ENCODE data around the gene AGAP3. TPM values are rescaled to one million over a fixed set of nuclear protein-coding genes. Genes with fewer than 3 reads are reported as not detected.

The AGAP3 gene
- total and polyA plus RNA-seq, 4 donors: 45.7 to 247 (median 134) TPM

DNA sequence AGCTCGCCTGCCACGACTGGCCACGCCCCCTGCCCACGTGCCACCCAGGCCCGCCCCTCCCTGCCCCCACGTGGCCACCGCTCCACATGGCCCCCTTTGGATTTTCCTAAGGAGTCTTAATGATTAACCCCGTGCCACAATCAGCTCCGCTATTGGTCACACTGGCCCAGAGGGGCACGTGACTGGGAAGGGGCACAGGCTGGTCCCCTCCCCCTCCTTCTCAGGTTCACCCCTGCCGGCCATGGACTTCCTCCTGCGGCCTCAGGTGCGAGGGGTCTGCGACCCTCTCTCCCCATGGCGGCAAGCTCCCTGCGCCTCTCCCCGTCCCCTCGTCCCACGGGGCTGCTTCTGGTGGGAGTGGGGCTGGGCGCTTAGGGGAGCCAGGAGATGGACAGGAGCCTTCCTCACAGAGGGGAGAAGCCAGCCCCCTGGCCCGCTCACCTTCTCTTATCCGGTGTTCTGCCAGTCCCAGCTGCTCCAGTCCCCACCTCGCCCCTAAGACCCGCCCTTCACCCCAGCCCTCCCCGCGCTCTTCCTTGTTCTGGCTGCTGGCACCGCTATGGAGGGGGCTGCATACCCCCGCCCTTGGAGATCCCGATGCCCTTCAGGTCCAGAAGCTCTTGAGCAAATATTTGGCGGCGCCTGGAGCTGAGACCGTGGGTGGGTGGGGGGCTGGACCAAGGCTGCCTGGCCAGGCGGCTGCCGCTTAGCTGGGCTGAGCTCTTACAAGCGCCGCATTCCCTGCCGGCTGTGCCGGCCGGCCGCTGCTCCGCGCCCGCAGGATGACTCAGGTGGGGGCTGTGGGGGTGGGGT lies 23.7 kb upstream of the AGAP3 start:
- Histone ChIP-seq H3K9me3 (ENCODE audit: control insufficient read depth, insufficient read depth, low read length) (no peaks in the 10 kb centered on the region), H3K4me3 (ENCODE audit: low read depth, low read length) (peak overlapping the region; percentile 5), H3K27ac (ENCODE audit: low read depth, low read length) (no peak overlapping the region), H3K36me3 (ENCODE audit: control insufficient read depth, insufficient read depth, low read length) (peaks cover 50% of the 10 kb centered on the region), H3K27me3 (ENCODE audit: control insufficient read depth, insufficient read depth, low read length) (peaks cover 2% of the 10 kb centered on the region), H3K4me1 (ENCODE audit: control insufficient read depth, insufficient read depth, low read length) (peaks cover 50% of the 10 kb centered on the region)
- 21% methylated on average over 23 of the region's 43 CpGs for WGBS (ENCODE audit: insufficient coverage)
- DNase-seq (ENCODE audit: low read depth in 4 of 6, low spot score in 6 of 6): peak in 2 of 6 donors; percentile 35 to 72

DNA sequence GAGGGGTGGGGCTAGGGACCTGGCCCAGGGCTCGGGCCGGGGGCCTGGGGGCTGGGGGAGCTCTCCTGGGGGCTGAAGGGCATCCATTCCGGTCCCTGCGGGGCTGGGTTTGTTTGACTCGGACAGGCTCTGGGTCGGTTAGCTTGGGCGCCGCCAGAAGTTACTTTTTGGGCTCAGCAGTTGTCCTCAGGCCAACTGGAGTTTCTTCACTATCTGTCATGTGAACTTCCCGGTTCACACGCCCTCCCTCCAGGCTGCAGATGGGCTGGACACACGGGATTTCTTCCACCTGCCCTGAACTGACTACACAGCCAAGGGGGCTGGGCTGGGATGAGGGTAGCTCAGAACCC lies 23.1 kb upstream of the AGAP3 start:
- Histone ChIP-seq H3K4me3 (ENCODE audit: low read depth, low read length) (no peak overlapping the region), H3K36me3 (ENCODE audit: control insufficient read depth, insufficient read depth, low read length) (peaks cover 55% of the 10 kb centered on the region), H3K4me1 (ENCODE audit: control insufficient read depth, insufficient read depth, low read length) (peaks cover 47% of the 10 kb centered on the region), H3K27ac (ENCODE audit: low read depth, low read length) (no peak overlapping the region), H3K27me3 (ENCODE audit: control insufficient read depth, insufficient read depth, low read length) (peaks cover 2% of the 10 kb centered on the region), H3K9me3 (ENCODE audit: control insufficient read depth, insufficient read depth, low read length) (no peaks in the 10 kb centered on the region)
- no peak for DNase-seq (ENCODE audit: low read depth in 4 of 6, low spot score in 6 of 6)
- WGBS (ENCODE audit: insufficient coverage): 39% methylated on average over 10 of the region's 11 CpGs

GRCh38 chr7:151064454-151064853 lies 21.8 kb upstream of the AGAP3 start:
- peaks cover 59% of the 10 kb centered on the region for H3K36me3 ChIP-seq (ENCODE audit: control insufficient read depth, insufficient read depth, low read length)
- DNase-seq (ENCODE audit: low read depth in 4 of 6, low spot score in 6 of 6): no peak
- no peak overlapping the region for H3K27ac ChIP-seq (ENCODE audit: low read depth, low read length)
- no peaks in the 10 kb centered on the region for H3K9me3 ChIP-seq (ENCODE audit: control insufficient read depth, insufficient read depth, low read length)
- peaks cover 2% of the 10 kb centered on the region for H3K27me3 ChIP-seq (ENCODE audit: control insufficient read depth, insufficient read depth, low read length)
- H3K4me3 ChIP-seq (ENCODE audit: low read depth, low read length): no peak overlapping the region
- 95% methylated on average over 15 of the region's 18 CpGs for WGBS (ENCODE audit: insufficient coverage)
- H3K4me1 ChIP-seq (ENCODE audit: control insufficient read depth, insufficient read depth, low read length): peaks cover 36% of the 10 kb centered on the region

GRCh38 chr7:151064993-151065392 lies 21.3 kb upstream of the AGAP3 start:
- DNase-seq (ENCODE audit: low read depth in 4 of 6, low spot score in 6 of 6): no peak
- Histone ChIP-seq H3K4me3 (ENCODE audit: low read depth, low read length) (no peak overlapping the region), H3K27ac (ENCODE audit: low read depth, low read length) (no peak overlapping the region), H3K27me3 (ENCODE audit: control insufficient read depth, insufficient read depth, low read length) (peaks cover 2% of the 10 kb centered on the region), H3K9me3 (ENCODE audit: control insufficient read depth, insufficient read depth, low read length) (no peaks in the 10 kb centered on the region), H3K4me1 (ENCODE audit: control insufficient read depth, insufficient read depth, low read length) (peaks cover 33% of the 10 kb centered on the region), H3K36me3 (ENCODE audit: control insufficient read depth, insufficient read depth, low read length) (peaks cover 65% of the 10 kb centered on the region)
- 83% methylated on average over 2 of the region's 6 CpGs for WGBS (ENCODE audit: insufficient coverage)

GRCh38 chr7:151065516-151065915 lies 20.8 kb upstream of the AGAP3 start:
- no peak for DNase-seq (ENCODE audit: low read depth in 4 of 6, low spot score in 6 of 6)
- Histone ChIP-seq H3K4me1 (ENCODE audit: control insufficient read depth, insufficient read depth, low read length) (peaks cover 27% of the 10 kb centered on the region), H3K27me3 (ENCODE audit: control insufficient read depth, insufficient read depth, low read length) (peaks cover 2% of the 10 kb centered on the region), H3K4me3 (ENCODE audit: low read depth, low read length) (no peak overlapping the region), H3K27ac (ENCODE audit: low read depth, low read length) (no peak overlapping the region), H3K36me3 (ENCODE audit: control insufficient read depth, insufficient read depth, low read length) (peaks cover 70% of the 10 kb centered on the region), H3K9me3 (ENCODE audit: control insufficient read depth, insufficient read depth, low read length) (no peaks in the 10 kb centered on the region)
- 94% methylated on average over 14 of the region's 14 CpGs for WGBS (ENCODE audit: insufficient coverage)

GRCh38 chr7:151066273-151066974 lies 19.9 kb upstream of the AGAP3 start:
- Histone ChIP-seq H3K36me3 (ENCODE audit: control insufficient read depth, insufficient read depth, low read length) (peaks cover 79% of the 10 kb centered on the region), H3K4me3 (ENCODE audit: low read depth, low read length) (no peak overlapping the region), H3K9me3 (ENCODE audit: control insufficient read depth, insufficient read depth, low read length) (no peaks in the 10 kb centered on the region), H3K4me1 (ENCODE audit: control insufficient read depth, insufficient read depth, low read length) (peaks cover 18% of the 10 kb centered on the region), H3K27ac (ENCODE audit: low read depth, low read length) (no peak overlapping the region), H3K27me3 (ENCODE audit: control insufficient read depth, insufficient read depth, low read length) (peaks cover 2% of the 10 kb centered on the region)
- 92% methylated on average over 39 of the region's 39 CpGs for WGBS (ENCODE audit: insufficient coverage)
- no peak for DNase-seq (ENCODE audit: low read depth in 4 of 6, low spot score in 6 of 6)

DNA sequence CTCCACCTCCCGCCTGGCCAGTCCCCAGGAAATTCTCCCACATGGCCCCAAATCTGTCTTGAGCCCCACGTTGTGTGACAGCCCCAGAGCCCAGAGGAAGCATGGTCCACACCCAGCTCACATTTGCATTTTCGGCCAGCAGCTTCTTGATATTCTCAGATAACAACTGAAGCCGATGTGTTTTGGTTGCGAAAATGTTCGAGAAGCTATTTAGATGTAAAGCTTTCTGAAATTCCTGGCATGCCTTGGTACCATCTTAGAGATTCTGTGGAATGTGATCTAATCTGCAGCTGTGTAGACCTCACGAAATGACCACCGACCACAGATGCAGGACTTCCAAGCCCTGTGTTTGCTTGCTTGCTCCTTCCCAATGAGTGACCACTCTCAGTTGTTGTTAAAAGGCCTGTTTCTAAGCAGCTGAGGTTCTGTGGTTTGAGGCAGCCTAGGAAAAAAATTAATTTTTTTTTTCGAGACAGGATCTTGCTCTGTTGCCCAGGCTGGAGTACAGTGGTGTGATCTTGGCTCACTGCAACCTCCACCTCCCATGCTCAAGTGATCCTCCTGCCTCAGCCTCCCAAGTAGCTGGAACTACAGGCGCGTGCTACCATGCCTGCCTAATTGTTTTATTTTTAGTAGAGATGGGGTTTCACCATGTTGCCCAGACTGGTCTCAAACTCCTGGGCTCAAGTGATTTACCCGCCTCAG lies 18.1 kb upstream of the AGAP3 start:
- H3K27ac ChIP-seq (ENCODE audit: low read depth, low read length): no peak overlapping the region
- no peaks in the 10 kb centered on the region for H3K27me3 ChIP-seq (ENCODE audit: control insufficient read depth, insufficient read depth, low read length)
- H3K4me1 ChIP-seq (ENCODE audit: control insufficient read depth, insufficient read depth, low read length): peaks cover 2% of the 10 kb centered on the region
- whole genome bisulfite sequencing (ENCODE audit: insufficient coverage): 83% methylated on average over 11 of the region's 12 CpGs
- no peak for DNase-seq (ENCODE audit: low read depth in 4 of 6, low spot score in 6 of 6)
- H3K4me3 ChIP-seq (ENCODE audit: low read depth, low read length): no peak overlapping the region
- H3K36me3 ChIP-seq (ENCODE audit: control insufficient read depth, insufficient read depth, low read length): peaks cover 79% of the 10 kb centered on the region
- H3K9me3 ChIP-seq (ENCODE audit: control insufficient read depth, insufficient read depth, low read length): no peaks in the 10 kb centered on the region

- Histone ChIP-seq H3K27me3 (ENCODE audit: control insufficient read depth, insufficient read depth, low read length) (no peaks in the 10 kb centered on the region), H3K36me3 (ENCODE audit: control insufficient read depth, insufficient read depth, low read length) (peaks cover 85% of the 10 kb centered on the region), H3K9me3 (ENCODE audit: control insufficient read depth, insufficient read depth, low read length) (no peaks in the 10 kb centered on the region), H3K4me3 (ENCODE audit: low read depth, low read length) (no peak overlapping the region), H3K27ac (ENCODE audit: low read depth, low read length) (no peak overlapping the region), H3K4me1 (ENCODE audit: control insufficient read depth, insufficient read depth, low read length) (no peaks in the 10 kb centered on the region)
- WGBS (ENCODE audit: insufficient coverage): 92% methylated on average over 14 of the region's 17 CpGs
- DNase-seq (ENCODE audit: low read depth in 4 of 6, low spot score in 6 of 6): no peak
These were observed 16.3 kb upstream of the AGAP3 start for GRCh38 chr7:151069841-151070573.

DNA sequence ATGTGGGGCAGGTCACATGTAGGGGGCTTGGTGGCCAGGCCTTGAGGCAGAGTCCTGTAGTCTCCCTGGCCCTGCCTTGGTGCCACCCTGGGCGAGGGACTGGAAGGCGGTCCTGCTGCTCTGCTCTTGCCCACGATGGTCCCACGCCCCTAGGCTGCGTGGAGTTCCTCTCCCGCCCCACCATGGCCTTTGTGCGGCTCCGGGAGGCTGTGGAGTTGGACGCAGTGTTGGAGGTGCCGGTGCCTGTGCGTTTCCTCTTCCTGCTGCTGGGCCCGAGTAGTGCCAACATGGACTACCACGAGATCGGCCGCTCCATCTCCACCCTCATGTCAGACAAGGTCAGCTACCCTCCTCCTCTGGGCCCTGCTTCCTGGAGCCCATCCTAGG lies 15.7 kb upstream of the AGAP3 start:
- Histone ChIP-seq H3K27ac (ENCODE audit: low read depth, low read length) (no peak overlapping the region), H3K4me1 (ENCODE audit: control insufficient read depth, insufficient read depth, low read length) (no peaks in the 10 kb centered on the region), H3K36me3 (ENCODE audit: control insufficient read depth, insufficient read depth, low read length) (peaks cover 85% of the 10 kb centered on the region), H3K9me3 (ENCODE audit: control insufficient read depth, insufficient read depth, low read length) (no peaks in the 10 kb centered on the region), H3K27me3 (ENCODE audit: control insufficient read depth, insufficient read depth, low read length) (no peaks in the 10 kb centered on the region), H3K4me3 (ENCODE audit: low read depth, low read length) (no peak overlapping the region)
- no peak for DNase-seq (ENCODE audit: low read depth in 4 of 6, low spot score in 6 of 6)
- WGBS (ENCODE audit: insufficient coverage): 97% methylated on average over 15 of the region's 15 CpGs

All from spinal cord (tissue), 10 donors.